Mucosa of descending colon (tissue), 3 donors: ENCODE results near the gene MAGEF1. TPM values are rescaled to one million over a fixed set of nuclear protein-coding genes. Genes with fewer than 3 reads are reported as not detected.

Source experiments
- ATAC-seq: fragments of 200-7000 bp; cut with Tn5 transposase; one replicate; pipeline ENCODE4 v1.9.1; 2020; ENCODE audit warnings: mild to moderate bottlenecking, moderate library complexity
- DNase-seq, 3 donors: peaks; one replicate each; pipeline ENCODE4 v3.0.0-alpha.2; 2020
- H3K36me3 ChIP-seq: fragments of 200-600 bp; one replicate; pipeline ENCODE4 v1.8.0; 2021; ENCODE audit warnings: low read depth, mild to moderate bottlenecking
- H3K4me1 ChIP-seq: fragments of 200-600 bp; one replicate; pipeline ENCODE4 v1.8.0; 2021; ENCODE audit warnings: low read depth, mild to moderate bottlenecking
- H3K4me3 ChIP-seq: fragments of 200-600 bp; one replicate; pipeline ENCODE4 v1.8.0; 2021; ENCODE audit warnings: mild to moderate bottlenecking
- H3K9me3 ChIP-seq: fragments of 200-600 bp; one replicate; pipeline ENCODE4 v1.8.0; 2021; ENCODE audit warnings: mild to moderate bottlenecking
- CTCF ChIP-seq: fragments of 200-600 bp; IDR thresholded peaks from one replicate; pipeline ENCODE4 v1.8.0; 2022; ENCODE audit warnings: antibody characterized with exemption, mild to moderate bottlenecking
- intact Hi-C, 2 donors: fragments of 100-400 bp; cut with DNase I in 1 of 2; cut with micrococcal nuclease in 1 of 2; formaldehyde crosslinking; loops; one replicate each; pipeline versions ENCODE4 v1.11.0 to v1.11.1; 2022; cut with DNase I, micrococcal nuclease
- total RNA-seq, 3 donors: library from RNA; stranded (reverse); fragmentation: NEBNext Ultra II Directional in 2 of 3; extraction: Animal tissue kit (Norgen Biotek cat#: 25700) in 2 of 3; gene quantifications; one replicate each; pipeline versions ENCODE4 v1.2.1 to v1.2.4, GENCODE V29; 2021 to 2023
- donor health status: DM: no; HTN: no; CAD: no; lungs with moderate emphysema.
- donor health status: DM: no; HTN: no; CAD: no.
- donor health status: DM: no; HTN: yes; CAD: no.

Gene MAGEF1
- total RNA-seq, 3 donors from 2014 or later, result 17.3 to 30.2 (median 24.4) TPM

- DNase-seq (no peak), ATAC-seq (no peak)
- Histone ChIP-seq H3K36me3 (no peaks in the 10 kb centered on the region), H3K4me1 (peaks cover 5% of the 10 kb centered on the region), H3K9me3 (no peaks in the 10 kb centered on the region), H3K4me3 (no peak overlapping the region)
- intact Hi-C loops, result no loop called here
- no peak for TF ChIP-seq CTCF
These were observed 38.7 kb upstream of the MAGEF1 start for GRCh38 chr3:184750349-184751083.

- Histone ChIP-seq H3K4me3 (no peak overlapping the region), H3K4me1 (no peaks in the 10 kb centered on the region), H3K36me3 (no peaks in the 10 kb centered on the region), H3K9me3 (no peaks in the 10 kb centered on the region)
- ATAC-seq (no peak), DNase-seq (no peak)
- TF ChIP-seq CTCF, result no peak
- intact Hi-C loops, result no loop called here
These were observed 37.4 kb upstream of the MAGEF1 start for GRCh38 chr3:184749168-184749744.

GRCh38 chr3:184748219-184749135 lies 36.6 kb upstream of the MAGEF1 start:
- H3K9me3 ChIP-seq, result no peaks in the 10 kb centered on the region
- no peak for TF ChIP-seq CTCF
- peak; percentile 77 for ATAC-seq
- intact Hi-C loops, result no loop called here
- H3K4me1 ChIP-seq, result no peaks in the 10 kb centered on the region
- peak in 1 of 3 donors; percentile 33 for DNase-seq
- no peak overlapping the region for H3K4me3 ChIP-seq
- H3K36me3 ChIP-seq, result no peaks in the 10 kb centered on the region

- no peak overlapping the region for H3K4me3 ChIP-seq
- H3K4me1 ChIP-seq, result no peaks in the 10 kb centered on the region
- intact Hi-C loops, result no loop called here
- TF ChIP-seq CTCF, result no peak
- no peaks in the 10 kb centered on the region for H3K9me3 ChIP-seq
- no peak for DNase-seq
- no peak for ATAC-seq
- H3K36me3 ChIP-seq, result no peaks in the 10 kb centered on the region
These were observed 34.6 kb upstream of the MAGEF1 start for GRCh38 chr3:184746131-184747120.

GRCh38 chr3:184745526-184745925 lies 33.7 kb upstream of the MAGEF1 start:
- ATAC-seq, result peak; percentile 21
- H3K4me1 ChIP-seq, result no peaks in the 10 kb centered on the region
- H3K4me3 ChIP-seq, result no peak overlapping the region
- TF ChIP-seq CTCF, result no peak
- no peaks in the 10 kb centered on the region for H3K9me3 ChIP-seq
- no peak for DNase-seq
- H3K36me3 ChIP-seq, result no peaks in the 10 kb centered on the region
- intact Hi-C loops, result no loop called here
